GM21515 (cell line): ENCODE measurements around the gene DENND1A.

ENCODE experiments used
- ATAC-seq: cut with Tn5 transposase; IDR thresholded peaks from one replicate; pipeline ENCODE4 v1.9.1; 2021; ENCODE audit not compliant: unreplicated experiment

DENND1A gene

DNA sequence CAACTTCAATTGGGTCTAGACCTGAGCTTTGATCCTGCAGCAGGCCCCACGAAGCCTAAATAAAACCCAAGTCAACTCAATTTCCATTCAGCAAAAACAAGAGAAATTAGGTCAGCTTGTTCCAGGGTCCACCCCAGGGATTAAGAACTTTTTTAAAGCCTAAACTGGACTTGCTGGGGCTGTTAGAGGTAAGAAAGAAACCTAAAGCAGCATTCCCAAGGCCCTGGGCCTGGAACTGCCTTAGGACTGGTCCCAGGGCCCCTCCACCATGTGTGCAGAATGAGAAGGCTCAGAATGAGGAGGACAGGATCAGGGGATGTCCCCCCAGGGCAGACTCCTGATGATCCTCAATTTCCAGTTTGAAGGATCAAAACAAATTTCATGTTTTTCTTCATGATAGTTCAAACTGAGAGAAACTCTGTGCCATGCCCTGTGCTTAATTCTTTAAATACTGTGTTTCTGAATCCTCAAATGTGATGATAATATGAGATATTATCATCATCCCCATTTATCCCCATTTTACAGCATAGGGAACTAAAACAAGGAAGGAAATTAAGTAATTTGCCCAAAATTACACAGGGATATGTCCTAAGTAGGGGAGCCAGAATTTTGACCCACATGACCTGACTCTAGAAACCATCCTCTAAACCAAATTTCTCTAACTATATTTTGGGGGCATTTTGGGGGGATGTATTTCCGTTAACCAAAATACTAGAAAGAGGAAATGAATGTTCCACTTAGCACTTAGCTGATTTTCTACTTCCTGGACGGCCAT, 64.5 kb downstream of the DENND1A start:
- ATAC-seq, result no peak

DNA sequence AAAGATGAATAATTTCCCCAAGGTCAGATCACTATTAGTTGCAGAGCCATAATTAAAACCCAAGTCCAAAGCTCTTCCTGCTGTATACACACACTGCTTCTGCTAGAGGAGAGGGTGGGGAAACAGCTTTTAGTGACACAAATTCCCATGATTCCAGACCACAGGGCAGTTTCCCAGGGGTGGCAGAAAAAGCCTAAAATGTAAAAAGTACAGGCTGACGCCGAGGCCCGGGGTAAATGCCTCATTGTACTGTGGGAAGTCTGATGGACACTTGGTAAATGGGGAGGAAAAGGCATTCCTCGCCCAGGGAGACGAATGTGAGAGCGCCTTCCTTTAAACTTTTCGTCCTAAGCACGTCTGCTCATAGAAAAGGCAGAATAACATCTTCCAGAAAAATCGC, 65.7 kb downstream of the DENND1A start:
- no peak for ATAC-seq

DNA sequence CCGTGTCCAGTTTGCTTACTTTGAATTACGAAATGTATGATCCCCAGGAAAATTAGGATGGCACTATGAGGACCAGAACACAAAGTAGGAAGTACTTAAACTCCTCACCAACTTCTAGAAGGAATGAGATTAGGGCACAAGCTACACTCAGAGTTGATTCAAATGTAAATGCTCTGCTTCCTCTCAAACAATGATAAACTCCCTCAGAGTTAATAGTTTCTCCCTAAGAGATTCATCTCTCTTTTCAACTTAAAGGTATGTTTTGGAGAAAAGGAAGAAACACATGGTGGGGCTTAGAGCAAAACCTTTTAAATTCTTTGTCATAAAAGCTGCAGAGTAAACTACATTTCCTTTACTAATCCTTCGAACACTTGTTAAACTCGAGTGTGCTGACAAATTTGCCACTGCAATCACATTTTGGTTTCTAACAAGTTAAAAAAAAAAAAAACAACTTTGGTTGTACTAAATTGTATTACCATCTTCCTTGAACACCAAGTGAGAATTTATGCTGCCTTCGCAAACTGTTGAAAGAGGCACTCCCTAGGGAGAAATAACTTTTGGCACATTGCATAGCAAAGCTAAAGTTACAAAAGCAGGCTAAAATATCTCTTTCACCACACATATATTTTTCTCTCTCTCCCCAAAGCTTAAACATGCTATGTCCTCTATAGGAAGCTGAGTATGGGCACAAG, 66.6 kb downstream of the DENND1A start:
- no peak for ATAC-seq

DNA sequence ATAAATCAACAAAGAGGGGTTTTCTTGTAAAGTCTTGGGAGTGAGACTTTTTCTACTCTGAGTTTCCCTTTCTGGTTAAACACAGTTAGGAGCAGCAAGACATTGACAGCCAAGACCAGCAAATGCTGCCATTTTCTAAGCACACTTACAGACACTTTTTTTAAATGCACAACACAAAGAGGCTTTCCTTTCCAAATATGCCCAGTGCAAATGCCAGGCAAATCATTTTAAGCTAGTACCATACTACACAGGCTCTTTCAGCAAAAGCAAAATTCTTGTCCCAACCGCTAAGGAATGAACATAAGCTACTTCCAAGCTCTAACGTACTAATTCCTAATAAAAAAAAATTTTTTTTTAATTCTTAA, 68.2 kb downstream of the DENND1A start:
- no peak for ATAC-seq

DNA sequence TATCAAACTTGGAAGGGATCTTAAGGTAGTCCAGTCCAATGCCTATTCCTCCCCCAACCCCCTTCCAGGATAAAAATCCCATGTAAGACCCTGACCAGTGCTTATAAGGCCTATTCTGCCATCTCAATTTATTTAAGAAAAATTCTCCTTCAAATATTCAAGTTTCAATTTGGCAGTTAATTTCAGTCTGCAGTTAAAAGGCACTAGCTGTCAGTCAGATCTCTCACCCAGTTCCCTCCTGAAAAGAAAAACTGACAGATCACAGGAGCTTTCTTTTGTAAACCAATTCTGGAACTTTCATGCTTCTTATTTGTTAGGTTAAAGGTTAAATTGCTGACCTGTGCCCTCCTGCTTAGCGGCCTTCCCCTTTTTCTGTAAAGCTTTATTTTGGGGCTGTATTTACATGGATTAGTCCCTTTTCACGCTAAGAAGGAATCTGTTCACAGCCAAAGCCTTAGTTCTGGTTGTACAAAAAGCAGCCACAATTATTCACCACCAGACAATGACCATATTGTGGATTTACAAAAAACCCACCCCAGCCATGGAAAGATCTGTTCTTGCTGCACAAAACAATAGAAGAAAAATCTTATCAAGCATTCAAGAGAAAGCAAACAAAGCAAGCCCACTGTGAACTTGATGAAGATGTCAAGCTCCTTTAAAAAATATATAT, 68.7 kb downstream of the DENND1A start:
- ATAC-seq, result no peak

DNA sequence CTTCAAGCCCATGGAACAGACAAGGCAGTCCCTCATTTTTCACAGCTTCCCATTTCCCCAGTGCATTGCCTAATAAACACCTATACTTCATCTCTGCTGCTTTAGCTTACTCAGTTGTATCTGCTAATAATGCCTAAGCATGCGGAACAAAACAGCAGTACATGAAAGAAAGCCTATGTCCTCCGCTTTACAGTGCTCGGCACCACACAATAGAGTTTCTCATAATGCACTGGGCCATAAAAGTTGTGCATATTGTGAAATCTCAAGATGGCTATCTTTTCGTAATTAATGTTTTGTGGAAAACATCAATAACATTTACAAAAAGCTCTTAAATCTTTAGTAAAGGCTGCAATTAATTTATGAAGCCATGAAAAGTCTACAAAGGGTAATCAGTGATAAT, 69.3 kb downstream of the DENND1A start:
- no peak for ATAC-seq

DNA sequence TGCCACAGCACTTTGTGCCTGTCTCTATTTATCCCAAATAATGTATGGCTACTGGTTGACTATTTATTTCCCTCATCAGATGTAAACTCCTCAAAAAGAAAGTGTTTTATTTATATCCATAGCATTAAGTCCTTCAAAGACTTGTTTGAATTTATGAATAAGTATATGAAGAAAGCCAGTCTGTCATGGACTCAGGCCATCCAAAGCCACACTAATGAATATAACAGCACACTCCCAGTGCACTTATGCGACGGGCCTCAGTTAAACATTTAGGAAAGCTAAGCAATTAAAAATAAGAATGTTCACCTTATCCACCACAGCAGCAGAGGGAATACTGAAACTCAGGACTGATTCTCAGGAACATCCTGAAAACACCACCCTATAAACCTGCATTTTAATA, 77.5 kb downstream of the DENND1A start:
- ATAC-seq, result no peak

GRCh38 chr9:123851851-123852250, 78.1 kb downstream of the DENND1A start:
- ATAC-seq, result no peak

DNA sequence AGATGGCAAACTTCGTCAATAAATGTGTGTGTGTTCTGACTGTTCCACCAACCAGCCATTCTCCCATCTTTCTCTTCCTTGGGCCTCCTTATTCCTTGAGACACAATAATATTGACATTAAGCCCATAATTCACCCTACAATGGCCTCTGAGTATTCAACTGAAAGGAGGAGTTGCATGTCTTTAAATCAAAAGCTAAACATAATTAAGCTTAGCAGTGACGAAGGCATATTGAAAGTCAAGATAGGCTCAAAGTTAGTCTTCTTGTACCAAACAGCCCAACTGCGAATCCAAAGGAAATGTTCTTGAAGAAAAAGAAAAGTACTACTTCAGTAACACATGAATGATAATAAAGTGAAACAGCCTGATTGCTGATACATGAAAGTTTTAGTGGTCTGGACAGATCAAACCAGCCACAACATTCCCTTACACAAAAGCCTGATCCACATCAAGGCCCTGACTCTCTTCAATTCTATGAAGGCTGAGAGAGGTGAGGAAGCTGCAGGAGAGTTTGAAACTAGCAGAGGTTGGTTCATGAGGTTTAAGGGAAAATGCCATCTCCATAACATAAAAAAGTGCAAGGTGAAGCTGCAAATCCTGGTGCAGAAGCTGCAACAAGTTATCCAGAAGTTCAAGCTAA, 81.4 kb downstream of the DENND1A start:
- no peak for ATAC-seq

DNA sequence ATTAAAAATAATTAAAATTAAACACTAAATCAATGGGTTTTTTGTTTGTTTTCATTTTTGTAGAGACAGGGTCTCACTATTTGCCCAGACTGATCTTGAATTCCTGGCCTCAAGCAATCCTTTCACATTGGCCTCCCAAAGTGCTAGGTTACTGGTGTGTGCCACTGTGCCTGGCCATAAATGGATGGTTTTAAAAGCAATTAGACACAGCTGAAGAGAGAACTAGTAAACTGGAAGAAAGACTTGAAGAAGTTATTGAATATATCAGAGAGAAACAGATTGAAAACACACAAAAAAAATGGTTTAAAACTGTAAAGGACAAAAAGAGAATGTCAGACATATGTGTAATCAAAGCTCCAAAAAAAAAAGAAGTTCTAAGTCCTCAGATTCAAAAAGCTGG, 83.0 kb downstream of the DENND1A start:
- ATAC-seq, result no peak

- ATAC-seq, result no peak
Observed at GRCh38 chr9:123843703-123844102, 86.2 kb downstream of the DENND1A start.

GRCh38 chr9:123835821-123836220, 94.1 kb downstream of the DENND1A start:
- ATAC-seq, result no peak

GRCh38 chr9:123834889-123835562, 94.9 kb downstream of the DENND1A start:
- no peak for ATAC-seq

GRCh38 chr9:123834218-123834888, 95.6 kb downstream of the DENND1A start:
- no peak for ATAC-seq

GRCh38 chr9:123832858-123833650, 96.9 kb downstream of the DENND1A start:
- ATAC-seq, result no peak

DNA sequence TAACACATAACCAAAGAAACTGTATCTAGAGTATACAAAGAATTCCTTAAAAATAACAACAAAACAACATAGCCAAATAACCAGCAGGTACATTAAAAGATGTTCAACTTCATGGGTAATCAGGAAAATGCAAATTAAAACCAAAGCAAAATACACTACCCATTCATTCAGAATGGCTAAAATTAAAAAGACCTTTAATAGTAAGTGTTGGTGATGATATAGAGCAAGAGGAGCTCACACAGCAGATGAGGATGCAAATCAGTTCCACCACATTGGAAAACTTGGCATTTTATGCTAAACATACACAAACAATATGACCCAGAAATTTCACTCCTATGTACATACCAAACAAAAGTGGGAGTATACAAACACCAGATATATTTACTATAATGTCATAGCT, 97.8 kb downstream of the DENND1A start:
- no peak for ATAC-seq

DNA sequence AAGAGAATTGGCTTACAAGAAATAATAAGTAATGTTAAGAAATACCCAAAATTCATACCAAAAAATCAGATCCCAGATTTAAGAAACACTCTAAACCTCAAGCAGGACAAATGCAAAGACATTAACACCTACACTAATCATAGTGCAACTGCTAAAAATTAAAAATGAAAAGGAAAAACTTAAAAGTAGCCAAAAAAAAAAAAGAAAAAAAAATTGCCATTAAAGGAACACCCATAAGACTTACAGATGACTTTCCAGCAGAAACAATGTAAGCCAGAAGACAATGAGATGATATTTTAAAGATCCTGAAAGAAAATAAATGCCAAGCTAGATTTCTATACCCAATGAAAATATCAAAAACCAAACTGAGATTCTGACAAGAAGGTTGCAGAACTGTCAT, 101.5 kb downstream of the DENND1A start:
- ATAC-seq, result no peak

DNA sequence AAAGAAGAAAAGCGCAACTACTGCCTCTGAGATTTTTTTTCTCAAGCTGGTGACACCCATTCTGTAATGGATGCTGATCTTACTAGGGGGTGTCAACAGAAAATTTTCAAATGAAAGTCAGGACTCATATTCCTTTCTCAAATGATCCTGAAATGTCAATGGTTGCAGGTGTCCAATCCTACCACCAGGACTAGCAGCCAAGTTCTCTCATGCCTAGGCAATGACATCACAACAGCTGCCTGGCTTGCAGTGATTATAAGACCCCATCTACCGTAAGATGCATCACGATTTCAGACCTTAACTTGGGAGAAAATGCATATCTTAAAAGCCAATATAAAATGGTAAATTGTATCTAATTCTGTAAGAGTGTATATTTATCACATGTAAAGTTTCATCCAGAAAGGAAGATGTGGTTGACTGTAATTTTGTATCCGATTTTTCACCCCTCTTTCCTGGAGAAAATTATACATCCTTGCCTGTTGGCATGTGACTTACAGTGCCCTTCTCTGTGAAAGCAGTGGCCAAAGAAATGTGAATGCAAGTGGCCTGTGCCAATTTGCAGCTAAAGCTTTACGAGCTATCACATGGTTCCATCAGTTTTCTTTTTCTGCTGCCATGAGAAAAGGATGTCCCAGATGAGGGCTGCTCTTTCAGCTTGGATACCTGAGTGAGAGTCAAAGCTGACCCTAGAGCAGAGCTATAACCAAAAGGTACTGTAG, 104.4 kb downstream of the DENND1A start:
- ATAC-seq, result no peak
